Stimulated activated CD4-positive, alpha-beta T cell treated with anti-CD3 and anti-CD28 coated beads, Interleukin-4, amount 100 ng/mL, for 24 hours (primary cell): Measurements from ENCODE around the gene PRR3.
A peak's percentile ranks its signal among the peaks of the same experiment; 100 is the strongest.

ENCODE experiments used
- DNase-seq: peaks from one replicate; pipeline ENCODE4 v3.0.0-alpha.2; 2020

Gene PRR3

GRCh38 chr6:30573113-30573512 is 16.0 kb downstream of the PRR3 start:
- no peak for DNase-seq

DNA sequence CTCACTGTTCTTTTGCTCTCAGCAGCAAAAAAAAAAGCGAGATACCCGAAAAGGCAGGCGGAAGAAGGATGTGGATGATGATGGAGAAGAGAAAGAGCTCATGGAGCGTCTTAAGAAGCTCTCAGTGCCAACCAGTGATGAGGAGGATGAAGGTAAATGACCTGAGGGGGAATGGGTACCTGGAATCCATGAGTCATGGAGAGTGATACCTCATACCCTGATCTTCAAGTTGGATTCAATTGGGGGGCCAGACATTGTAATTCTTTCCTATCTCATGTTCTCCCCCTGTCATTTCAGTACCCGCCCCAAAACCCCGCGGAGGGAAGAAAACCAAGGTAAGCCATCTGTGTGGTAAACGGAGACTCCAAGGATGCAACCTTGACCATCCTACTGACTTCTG is 21.0 kb downstream of the PRR3 start:
- DNase-seq, result no peak

DNA sequence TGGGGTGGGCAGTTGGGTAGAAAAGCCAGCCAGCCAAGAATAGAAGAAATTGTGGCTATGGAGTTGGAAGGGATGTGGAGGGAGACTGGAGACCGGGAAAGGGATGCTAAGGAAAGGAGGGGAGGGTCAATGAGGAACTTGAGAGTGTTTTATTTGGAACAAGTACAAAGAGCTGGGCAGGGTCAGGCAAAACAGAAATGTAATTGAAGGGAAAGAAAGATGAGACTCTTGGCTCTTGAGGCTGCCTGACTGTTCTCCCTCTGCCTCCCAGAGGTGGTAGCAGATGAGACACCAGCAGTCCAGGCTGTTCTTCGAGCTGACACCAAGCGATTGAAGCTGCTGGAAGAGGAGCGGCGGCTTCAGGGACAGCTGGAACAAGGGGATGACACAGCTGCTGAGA is 26.8 kb downstream of the PRR3 start:
- DNase-seq, result no peak

DNA sequence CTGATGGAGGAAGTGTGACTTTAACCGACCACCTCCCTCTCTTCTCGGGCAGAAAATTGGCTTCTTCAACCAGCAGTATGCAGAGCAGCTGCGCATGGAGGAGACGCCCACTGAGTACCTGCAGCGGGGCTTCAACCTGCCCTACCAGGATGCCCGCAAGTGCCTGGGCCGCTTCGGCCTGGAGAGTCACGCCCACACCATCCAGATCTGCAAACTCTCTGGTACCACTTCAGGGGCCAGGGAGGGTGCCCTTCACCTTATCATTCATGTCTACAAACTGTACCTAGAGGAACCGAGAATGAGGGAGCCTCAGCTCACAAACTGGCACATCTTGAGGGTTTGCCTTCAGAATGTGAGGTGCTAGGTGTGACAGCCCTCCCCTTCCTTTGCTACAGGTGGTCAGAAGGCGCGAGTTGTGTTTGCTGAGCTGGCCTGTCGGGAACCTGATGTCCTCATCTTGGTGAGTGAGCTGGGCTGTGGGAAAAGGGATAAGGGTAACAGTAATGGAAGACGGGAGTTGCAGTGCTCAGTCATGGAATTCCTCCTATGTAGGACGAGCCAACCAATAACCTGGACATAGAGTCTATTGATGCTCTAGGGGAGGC is 32.8 kb downstream of the PRR3 start:
- DNase-seq, result no peak

DNA sequence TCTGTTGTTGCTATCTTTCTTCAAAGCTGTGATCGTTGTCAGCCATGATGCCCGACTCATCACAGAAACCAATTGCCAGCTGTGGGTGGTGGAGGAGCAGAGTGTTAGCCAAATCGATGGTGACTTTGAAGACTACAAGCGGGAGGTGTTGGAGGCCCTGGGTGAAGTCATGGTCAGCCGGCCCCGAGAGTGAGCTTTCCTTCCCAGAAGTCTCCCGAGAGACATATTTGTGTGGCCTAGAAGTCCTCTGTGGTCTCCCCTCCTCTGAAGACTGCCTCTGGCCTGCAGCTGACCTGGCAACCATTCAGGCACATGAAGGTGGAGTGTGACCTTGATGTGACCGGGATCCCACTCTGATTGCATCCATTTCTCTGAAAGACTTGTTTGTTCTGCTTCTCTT is 33.4 kb downstream of the PRR3 start:
- no peak for DNase-seq

- DNase-seq, result no peak
These were observed 33.9 kb downstream of the PRR3 start for GRCh38 chr6:30591008-30591407.

- DNase-seq, result no peak
These were observed 35.2 kb downstream of the PRR3 start for GRCh38 chr6:30592287-30592686.

DNA sequence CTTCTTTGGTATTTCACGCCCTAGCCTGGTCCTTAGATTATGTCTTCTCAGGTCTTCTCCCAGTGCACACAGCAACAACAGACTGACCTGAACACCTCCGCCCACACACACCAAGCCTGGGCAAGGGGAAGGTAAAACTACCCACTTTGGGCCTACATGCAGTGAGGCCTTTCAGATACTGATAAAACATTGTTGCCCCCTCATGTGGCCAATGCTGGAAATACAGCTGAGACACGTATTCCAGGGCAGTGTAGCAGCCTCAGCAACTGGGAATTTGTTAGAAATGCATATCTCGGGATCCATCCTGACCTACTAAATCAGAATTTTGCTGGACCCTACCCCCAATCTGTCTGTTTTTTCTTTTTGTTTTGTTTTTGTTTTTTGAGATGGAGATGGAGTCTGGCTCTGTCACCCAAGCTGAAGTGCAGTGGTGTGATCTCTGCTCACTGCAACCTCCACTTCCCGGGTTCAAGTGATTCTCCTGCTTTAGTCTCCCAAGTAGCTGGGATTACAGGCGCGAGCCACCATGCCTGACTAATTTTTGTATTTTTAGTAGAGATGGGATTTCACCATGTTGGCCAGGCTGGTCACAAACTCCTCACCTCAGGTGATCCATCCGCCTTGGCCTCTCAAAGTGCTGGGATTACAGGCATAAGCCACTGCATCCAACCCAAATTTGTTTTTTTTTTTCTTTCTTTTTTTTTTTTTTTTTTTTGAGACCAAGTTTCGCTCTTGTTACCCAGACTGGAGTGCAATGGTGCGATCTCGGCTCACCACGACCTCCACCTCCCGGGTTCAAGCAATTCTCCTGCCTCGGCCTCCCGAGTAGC is 40.4 kb downstream of the PRR3 start:
- DNase-seq, result peak; percentile 85

DNA sequence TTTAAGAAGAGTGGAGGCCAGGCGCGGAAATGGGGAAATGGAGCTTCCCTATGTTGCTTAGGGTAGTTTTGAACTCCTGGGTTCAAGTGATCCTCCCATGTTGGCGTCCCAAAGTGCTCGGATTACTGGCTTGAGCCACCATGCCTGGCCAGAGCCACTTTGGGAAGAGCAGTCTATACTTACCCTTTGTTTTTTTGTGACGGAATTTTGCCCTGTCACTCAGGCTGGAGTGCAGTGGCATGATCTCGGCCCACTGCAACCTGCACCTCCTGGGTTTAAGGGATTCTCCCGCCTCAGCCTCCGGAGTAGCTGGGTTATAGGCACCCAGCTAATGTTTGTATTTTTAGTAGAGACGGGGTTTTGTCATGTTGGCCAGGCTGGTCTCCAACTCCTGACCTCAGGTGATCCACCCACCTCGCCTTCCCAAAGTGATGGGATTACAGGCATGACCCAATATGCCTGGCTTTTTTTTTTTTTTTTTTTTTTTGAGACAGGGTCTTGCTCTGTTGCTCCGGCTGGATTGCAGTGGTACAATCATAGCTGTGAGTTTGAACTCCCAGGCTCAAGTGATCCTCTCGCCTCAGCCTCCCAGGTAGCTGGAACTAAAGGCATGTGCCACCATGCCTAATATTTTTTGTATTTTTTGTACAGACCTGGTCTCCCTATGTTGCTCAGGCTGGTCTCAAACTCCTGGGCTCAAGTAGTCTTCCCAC is 42.0 kb downstream of the PRR3 start:
- DNase-seq, result no peak

DNA sequence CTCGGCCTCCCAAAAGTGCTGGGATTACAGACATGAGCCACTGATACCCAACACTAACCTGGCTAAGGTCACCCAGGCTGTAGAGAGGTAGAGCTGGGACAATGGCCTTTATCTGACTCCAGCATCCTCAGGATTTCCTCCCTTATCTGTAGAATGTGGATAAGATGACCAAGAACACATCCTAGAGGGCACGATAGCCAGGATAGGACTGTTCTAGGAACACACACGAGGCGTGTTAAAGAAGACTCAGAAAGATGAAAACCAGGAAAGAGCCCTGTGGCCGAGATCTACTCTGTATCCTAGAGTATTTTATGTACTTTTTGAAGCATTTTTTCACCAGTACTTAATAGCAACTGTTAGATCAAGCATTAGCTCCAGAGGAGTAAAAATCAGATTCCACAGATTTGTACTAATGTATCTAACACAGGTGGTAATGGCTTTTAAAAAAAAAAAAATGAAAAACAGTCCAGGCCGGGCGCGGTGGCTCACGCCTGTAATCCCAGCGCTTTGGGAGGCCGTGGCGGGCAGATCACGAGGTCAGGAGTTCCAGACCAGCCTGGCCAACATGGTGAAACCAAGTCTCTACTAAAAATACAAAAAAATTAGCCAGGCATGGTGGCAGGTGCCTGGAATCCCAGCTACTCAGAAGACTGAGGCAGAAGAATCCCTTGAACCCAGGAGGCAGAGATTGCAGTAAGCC is 42.7 kb downstream of the PRR3 start:
- no peak for DNase-seq

DNA sequence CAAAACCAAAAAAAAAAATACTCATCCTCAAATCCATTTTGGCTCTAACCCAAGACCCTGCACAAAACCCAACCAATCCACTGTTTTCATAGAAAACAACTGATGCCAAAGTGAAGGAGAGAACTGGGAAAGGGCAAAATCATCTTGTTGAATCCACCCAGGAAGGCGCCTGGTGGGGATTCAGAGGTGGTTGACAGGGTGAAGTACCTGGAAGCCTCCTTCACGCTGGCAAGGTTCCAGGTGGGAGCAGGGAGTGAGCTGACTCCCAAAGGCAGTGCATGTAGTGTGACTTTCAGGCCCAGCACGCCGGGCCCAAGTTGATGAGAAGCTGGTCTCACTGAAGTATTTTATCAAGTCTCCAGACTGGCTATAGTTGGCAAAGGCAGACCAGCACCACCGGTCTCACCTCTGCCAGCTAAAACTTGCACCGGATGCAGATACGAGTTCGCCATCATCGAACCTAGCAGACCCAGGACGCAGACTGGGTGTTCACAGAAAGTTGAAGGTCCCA is 43.4 kb downstream of the PRR3 start:
- DNase-seq, result no peak

- DNase-seq, result no peak
These were observed 44.3 kb downstream of the PRR3 start for GRCh38 chr6:30601436-30601814.

- DNase-seq, result no peak
These were observed 44.9 kb downstream of the PRR3 start for GRCh38 chr6:30601815-30602641.

GRCh38 chr6:30603961-30604360 is 46.9 kb downstream of the PRR3 start:
- DNase-seq, result no peak

DNA sequence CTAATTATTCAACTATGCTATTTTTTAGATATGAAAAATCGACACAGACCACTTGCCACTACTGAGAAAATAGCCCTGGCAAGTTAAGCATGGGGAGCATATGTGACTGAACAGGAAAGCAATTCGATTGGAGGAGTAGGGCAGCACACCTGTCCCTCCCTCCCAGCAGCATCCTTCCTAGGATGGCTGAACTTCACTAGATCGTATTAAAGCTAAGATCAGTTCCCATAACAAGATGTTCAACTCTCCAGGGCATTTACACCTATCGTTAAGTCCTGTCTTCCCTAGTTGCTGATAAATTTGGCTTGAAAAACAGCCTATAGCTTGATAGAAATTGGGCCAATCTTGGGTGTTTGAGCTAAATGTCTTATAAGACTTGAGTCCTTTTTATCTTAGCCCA is 53.0 kb downstream of the PRR3 start:
- no peak for DNase-seq

GRCh38 chr6:30611150-30611855 is 54.2 kb downstream of the PRR3 start:
- no peak for DNase-seq

- no peak for DNase-seq
These were observed 54.7 kb downstream of the PRR3 start for GRCh38 chr6:30611856-30612194.

DNA sequence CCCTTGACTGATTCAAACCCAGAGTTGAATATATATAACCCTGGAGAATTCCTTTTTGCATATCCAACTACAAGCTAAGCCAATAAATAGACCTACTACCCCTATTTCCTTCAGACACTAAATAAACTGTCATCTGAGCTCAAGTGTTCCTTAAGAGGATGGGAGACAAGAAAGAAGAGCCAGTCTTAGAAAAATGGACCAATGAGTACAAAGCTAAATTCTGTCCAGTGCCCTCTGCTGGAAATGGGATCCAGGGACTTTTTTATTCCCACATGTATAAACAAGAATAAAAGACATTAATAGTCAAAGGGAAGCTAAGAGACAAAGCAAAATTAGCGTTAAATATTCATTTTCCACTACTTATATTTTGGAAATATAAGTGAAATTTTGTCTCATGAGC is 55.1 kb downstream of the PRR3 start:
- no peak for DNase-seq

DNA sequence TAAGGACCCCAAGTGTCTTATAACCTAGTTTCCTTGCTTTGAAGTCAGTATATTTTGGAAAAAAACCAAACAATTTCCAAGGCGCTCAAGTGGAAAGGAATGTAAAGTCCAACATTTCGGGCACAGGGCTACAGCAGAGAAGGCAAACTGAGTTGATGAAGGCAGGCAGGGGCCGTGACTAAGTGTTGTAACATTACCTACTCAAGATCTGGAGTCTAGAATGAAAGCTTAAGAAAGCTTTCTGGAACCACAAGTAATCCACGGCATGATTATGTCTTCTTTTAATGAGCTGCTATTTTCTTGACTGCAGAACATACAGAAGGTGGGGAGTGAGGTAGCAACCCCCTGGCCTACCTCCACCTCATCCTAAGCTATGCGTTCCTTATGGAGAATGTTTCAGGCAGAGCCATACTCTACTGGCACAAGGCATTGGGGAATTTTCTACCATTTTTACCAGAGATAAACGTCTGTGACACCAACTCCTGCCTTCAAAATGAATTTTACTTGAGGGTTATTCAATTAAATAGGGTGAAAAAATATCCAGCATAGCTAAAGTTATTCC is 55.7 kb downstream of the PRR3 start:
- DNase-seq, result no peak
